Endodermal cell (in vitro differentiated cells): Measurements from ENCODE around the gene DAPK1. TPM values are rescaled to one million over a fixed set of nuclear protein-coding genes. Genes with fewer than 3 reads are reported as not detected.

ENCODE experiments used
- DNase-seq: peaks from one replicate; pipeline ENCODE4 v3.0.0-alpha.2; 2017
- H3K27ac ChIP-seq: 2 replicates; pipeline ENCODE4 v1.5.1; 2013; ENCODE audit warnings: mild to moderate bottlenecking, low read depth, low read length, moderate library complexity
- H3K27me3 ChIP-seq: 2 replicates; pipeline ENCODE4 v1.6.1; 2013; ENCODE audit warnings: mild to moderate bottlenecking, low read length, moderate library complexity; ENCODE audit not compliant: insufficient read depth, control insufficient read depth, poor library complexity, severe bottlenecking
- H3K36me3 ChIP-seq: 2 replicates; pipeline ENCODE4 v1.7.0; 2013; ENCODE audit warnings: mild to moderate bottlenecking, low read length, moderate library complexity; ENCODE audit not compliant: control insufficient read depth, insufficient read depth
- H3K4me1 ChIP-seq: one replicate; pipeline ENCODE4 v1.7.0; 2013; ENCODE audit warnings: low read length; ENCODE audit not compliant: control insufficient read depth, insufficient read depth
- H3K4me3 ChIP-seq: 2 replicates; pipeline ENCODE4 v1.5.1; 2013; ENCODE audit warnings: mild to moderate bottlenecking, low read length, moderate library complexity
- H3K9ac ChIP-seq: 2 replicates; pipeline ENCODE4 v1.6.1; 2013; ENCODE audit warnings: mild to moderate bottlenecking, low read length, moderate library complexity; ENCODE audit not compliant: poor library complexity, severe bottlenecking; ENCODE audit errors: extremely low read depth
- H3K9me3 ChIP-seq: 2 replicates; pipeline ENCODE4 v1.6.1; 2013; ENCODE audit warnings: mild to moderate bottlenecking, low read length, moderate library complexity; ENCODE audit not compliant: control insufficient read depth
- H3K27ac Mint-ChIP-seq: 2 replicates; pipeline ENCODE4 v1.8.0; 2020; ENCODE audit warnings: mixed read lengths
- H3K27me3 Mint-ChIP-seq: 2 replicates; pipeline ENCODE4 v1.8.0; 2021; ENCODE audit warnings: mild to moderate bottlenecking, mixed read lengths; ENCODE audit not compliant: insufficient read depth
- H3K36me3 Mint-ChIP-seq: 2 replicates; pipeline ENCODE4 v1.8.0; 2020; ENCODE audit warnings: low read depth, mixed read lengths
- H3K4me1 Mint-ChIP-seq: 2 replicates; pipeline ENCODE4 v1.8.0; 2020; ENCODE audit warnings: mixed read lengths
- H3K4me3 Mint-ChIP-seq: 2 replicates; pipeline ENCODE4 v1.8.0; 2020; ENCODE audit warnings: mild to moderate bottlenecking, moderate library complexity, mixed read lengths
- H3K9me3 Mint-ChIP-seq: 2 replicates; pipeline ENCODE4 v1.8.0; 2020; ENCODE audit warnings: mild to moderate bottlenecking, mixed read lengths
- CTCF ChIP-seq: fragments of 200-600 bp; sonication (generic); conservative IDR thresholded peaks from 2 replicates; pipeline ENCODE4 v1.5.0; 2021; ENCODE audit warnings: antibody characterized with exemption, mild to moderate bottlenecking
- WGBS, 2 experiments: methylation state at CpG; one replicate each; pipeline versions ENCODE4 v1.1.5 to v1.1.7; 2013; ENCODE audit warnings: missing lambda C conversion rate in 2 of 2, mixed read lengths in 1 of 2; ENCODE audit not compliant: insufficient coverage in 1 of 2, insufficient read length in 1 of 2; 5-methylcytosine and 5-hydroxymethylcytosine counted together
- total RNA-seq, 2 donors: library from RNA; stranded (reverse); fragmentation: NEBNext Ultra II Directional in 1 of 2; extraction: Animal tissue kit (Norgen Biotek cat#: 25700) in 1 of 2; gene quantifications; 2 replicates in 1 of 2; 3 replicates in 1 of 2; pipeline ENCODE4 v1.2.1, GENCODE V29; 2021

Gene DAPK1
- total RNA-seq, 2 donors from 2014 or later, result 117 to 139 TPM

- peaks cover 89% of the 10 kb centered on the region for H3K36me3 ChIP-seq
- peaks cover 80% of the 10 kb centered on the region for H3K36me3 Mint-ChIP-seq
These were observed 200.6 kb downstream of the DAPK1 start for GRCh38 chr9:87698069-87698809.

GRCh38 chr9:87699835-87700234, 202.2 kb downstream of the DAPK1 start:
- Histone ChIP-seq H3K36me3 (peaks cover 92% of the 10 kb centered on the region), H3K4me1 (no peaks in the 10 kb centered on the region), H3K27ac (no peak overlapping the region), H3K27me3 (no peaks in the 10 kb centered on the region), H3K4me3 (no peak overlapping the region), H3K9ac (no peak overlapping the region), H3K9me3 (no peaks in the 10 kb centered on the region)
- WGBS, 2 experiments, result 86 to 96% methylated on average over 3 to 4 of the region's 4 CpGs
- Mint-ChIP-seq H3K27me3 (no peaks in the 10 kb centered on the region), H3K27ac (no peak overlapping the region), H3K4me3 (no peak overlapping the region), H3K36me3 (peaks cover 87% of the 10 kb centered on the region), H3K9me3 (no peaks in the 10 kb centered on the region), H3K4me1 (peaks cover 2% of the 10 kb centered on the region)
- DNase-seq, result peak; percentile 29
- TF ChIP-seq CTCF, result no peak

More at GRCh38 chr9:87698069-87698809, 200.6 kb downstream of the DAPK1 start:
- Mint-ChIP-seq H3K9me3 (no peaks in the 10 kb centered on the region), H3K4me1 (peaks cover 2% of the 10 kb centered on the region), H3K27ac (no peak overlapping the region), H3K27me3 (no peaks in the 10 kb centered on the region), H3K4me3 (no peak overlapping the region)
- no peaks in the 10 kb centered on the region for H3K27me3 ChIP-seq
- 92% methylated on average over 12 to 14 of the region's 14 CpGs for WGBS, 2 experiments
- H3K4me1 ChIP-seq, result no peaks in the 10 kb centered on the region
- H3K9me3 ChIP-seq, result no peaks in the 10 kb centered on the region
- no peak overlapping the region for H3K9ac ChIP-seq
- DNase-seq, result peak; percentile 43
- no peak overlapping the region for H3K4me3 ChIP-seq
- H3K27ac ChIP-seq, result no peak overlapping the region
- no peak for TF ChIP-seq CTCF

- H3K27ac Mint-ChIP-seq, result peak overlapping the region; percentile 37
- H3K4me1 Mint-ChIP-seq, result peaks cover 2% of the 10 kb centered on the region
- Histone ChIP-seq H3K4me1 (no peaks in the 10 kb centered on the region), H3K27ac (peak overlapping the region; percentile 66), H3K9ac (no peak overlapping the region), H3K36me3 (peaks cover 95% of the 10 kb centered on the region), H3K4me3 (no peak overlapping the region), H3K9me3 (no peaks in the 10 kb centered on the region), H3K27me3 (no peaks in the 10 kb centered on the region)
- TF ChIP-seq CTCF, result no peak
- no peak for DNase-seq
- peaks cover 88% of the 10 kb centered on the region for H3K36me3 Mint-ChIP-seq
- H3K9me3 Mint-ChIP-seq, result no peaks in the 10 kb centered on the region
- 85 to 89% methylated on average over 6 to 9 of the region's 9 CpGs for WGBS, 2 experiments
- no peak overlapping the region for H3K4me3 Mint-ChIP-seq
- no peaks in the 10 kb centered on the region for H3K27me3 Mint-ChIP-seq
These were observed 203.8 kb downstream of the DAPK1 start for GRCh38 chr9:87701491-87701890.
